ENCODE measurements around the gene TMEM108.

TMEM108 gene

GRCh38 chr3:133168025-133168401, 129.8 kb downstream of the TMEM108 start:
- DNase-seq = no peak

DNA sequence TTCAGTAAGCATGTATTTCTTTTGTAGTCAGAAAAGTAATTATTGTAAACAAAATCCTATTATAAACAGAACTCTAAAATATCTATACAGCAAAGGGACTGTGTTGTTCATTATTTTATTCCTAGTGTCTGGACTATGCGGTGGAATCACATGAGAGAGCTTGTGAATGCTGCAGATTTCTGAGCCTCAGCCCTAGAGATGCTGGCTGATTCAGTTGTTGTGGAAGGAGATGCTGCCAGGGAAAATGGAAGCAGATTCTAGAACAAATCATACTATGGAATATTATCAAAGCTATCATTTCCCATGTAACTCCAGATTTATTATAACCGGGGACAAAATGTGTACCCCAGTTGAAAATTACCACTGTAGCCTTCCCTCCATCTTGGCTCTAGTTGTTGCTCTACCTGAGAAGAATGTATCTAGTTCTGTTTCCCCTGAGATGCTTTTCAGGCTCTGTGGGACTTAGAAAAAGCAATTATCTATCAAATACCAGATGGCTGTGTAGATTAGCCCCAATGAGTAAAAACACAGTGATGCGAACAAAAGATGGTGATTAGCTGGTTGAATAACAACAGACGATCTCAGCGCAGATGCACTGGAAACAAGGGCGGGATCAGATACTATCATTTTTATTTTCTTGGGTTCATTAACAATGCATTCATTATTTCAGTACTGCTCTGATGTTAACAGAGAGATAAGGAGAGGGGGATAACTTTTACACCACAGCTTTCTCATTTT, 131.3 kb downstream of the TMEM108 start:
- no peak for DNase-seq

- DNase-seq = no peak
Measured at GRCh38 chr3:133171831-133172230, 133.6 kb downstream of the TMEM108 start.

DNA sequence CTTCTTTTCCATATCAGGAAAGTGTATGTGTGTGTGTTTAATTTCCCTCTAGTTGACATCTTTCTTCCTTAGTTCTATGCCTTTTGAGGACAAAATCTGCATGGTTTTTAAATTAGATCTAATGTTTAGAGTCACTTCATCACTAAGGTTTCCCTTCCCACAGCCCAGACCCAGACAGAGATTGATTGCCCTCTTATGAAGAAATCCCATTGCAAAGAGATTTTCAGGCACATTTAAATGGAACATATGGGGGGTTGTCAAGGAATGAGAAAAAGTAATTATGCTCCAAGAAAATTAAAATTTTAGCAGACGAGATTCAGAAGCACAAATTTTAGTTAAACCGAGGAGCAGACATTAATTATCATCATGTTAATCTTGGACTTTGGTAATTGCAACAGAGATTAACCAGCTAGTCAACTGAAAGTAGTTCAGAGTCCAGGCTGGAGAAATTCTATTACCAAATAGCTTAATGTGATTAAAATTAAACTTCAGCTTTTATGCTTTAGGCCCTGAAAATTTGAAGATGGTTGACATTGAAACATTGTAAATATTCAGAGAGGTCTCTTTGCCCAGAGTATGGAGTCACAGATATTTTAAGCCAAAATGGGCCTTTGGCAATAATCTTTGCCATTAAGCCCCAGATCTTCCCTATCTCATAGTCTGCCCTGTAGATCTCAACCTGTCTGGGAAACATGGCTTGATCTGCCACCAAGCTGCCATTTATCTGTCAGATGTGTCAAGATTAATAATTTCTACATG, 143.4 kb downstream of the TMEM108 start:
- no peak for DNase-seq

DNA sequence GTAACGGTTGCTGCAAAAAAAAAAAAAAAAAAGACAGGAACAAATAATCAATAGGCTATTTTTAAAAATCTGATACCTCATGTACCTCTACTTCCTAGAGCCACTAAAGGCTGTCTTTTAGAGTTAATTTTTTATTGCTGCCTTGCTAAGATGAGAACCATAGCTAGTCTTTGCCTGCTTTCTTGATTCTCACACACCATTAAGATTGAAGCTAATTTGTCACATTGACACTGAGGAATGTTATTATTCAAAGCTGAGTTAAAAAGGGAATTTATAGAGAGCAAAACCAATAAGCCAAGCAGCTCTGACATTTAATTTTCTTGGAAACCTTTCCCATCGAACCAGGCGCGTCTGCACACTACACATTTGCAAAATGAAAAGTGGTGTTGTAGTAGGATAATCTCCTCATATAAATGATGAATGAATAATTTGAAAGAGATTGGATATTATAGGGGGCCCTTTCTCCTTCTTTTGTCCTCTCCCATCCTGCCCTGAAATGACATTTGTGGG, 149.7 kb downstream of the TMEM108 start:
- DNase-seq = no peak

- no peak for DNase-seq
Measured at GRCh38 chr3:133188996-133189395, 150.8 kb downstream of the TMEM108 start.

- DNase-seq = no peak
Measured at GRCh38 chr3:133189893-133190292, 151.7 kb downstream of the TMEM108 start.

- no peak for DNase-seq
Measured at GRCh38 chr3:133191818-133192217, 153.6 kb downstream of the TMEM108 start.

DNA sequence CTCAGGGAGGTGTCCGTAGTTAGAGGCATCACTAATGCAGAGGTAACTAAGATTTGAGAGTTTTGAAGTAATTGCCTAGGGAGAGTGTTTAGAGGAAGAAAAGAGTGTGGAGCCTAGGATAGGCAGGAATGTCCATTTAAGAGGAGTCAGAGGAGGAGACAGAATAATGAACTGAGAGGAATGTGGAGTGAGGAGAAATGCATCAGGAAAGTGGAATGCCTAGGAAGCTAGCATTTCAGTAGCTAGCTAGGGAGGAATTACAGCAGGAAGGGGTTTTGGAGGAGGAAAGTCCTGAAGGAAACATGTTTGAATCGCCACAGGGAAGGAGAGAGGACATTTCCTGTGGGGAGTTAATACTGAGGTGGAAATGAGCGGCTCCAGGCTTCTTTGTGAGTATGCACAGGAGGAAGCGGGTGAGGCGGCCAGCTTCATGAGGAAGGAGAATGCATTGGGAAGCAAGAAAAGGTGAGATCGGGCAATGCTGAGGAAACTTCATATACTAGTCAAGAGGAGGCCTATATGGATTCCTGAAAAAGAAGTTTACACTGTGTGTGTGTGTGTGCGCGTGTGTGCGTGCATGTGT, 154.3 kb downstream of the TMEM108 start:
- DNase-seq = no peak

- no peak for DNase-seq
Measured at GRCh38 chr3:133192967-133193366, 154.8 kb downstream of the TMEM108 start.

DNA sequence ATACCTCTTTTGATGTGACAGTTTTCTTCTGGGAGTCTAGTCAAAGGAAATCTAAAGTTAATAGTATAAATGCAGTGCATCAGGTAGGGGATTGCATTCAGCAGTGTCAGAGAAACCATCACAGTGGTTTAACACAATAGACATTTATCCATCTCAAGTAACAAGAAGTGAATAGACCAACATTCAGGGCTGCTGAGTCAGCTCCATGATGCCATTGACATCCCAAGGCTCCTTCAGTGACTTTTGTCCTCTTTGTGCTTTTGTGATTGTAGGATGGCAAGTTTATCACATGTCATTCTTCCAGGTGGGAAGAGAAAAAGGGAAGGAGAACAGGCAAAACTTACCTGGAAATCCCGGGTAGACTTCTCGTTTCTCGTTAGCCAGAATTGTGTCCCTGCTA, 158.3 kb downstream of the TMEM108 start:
- no peak for DNase-seq

DNA sequence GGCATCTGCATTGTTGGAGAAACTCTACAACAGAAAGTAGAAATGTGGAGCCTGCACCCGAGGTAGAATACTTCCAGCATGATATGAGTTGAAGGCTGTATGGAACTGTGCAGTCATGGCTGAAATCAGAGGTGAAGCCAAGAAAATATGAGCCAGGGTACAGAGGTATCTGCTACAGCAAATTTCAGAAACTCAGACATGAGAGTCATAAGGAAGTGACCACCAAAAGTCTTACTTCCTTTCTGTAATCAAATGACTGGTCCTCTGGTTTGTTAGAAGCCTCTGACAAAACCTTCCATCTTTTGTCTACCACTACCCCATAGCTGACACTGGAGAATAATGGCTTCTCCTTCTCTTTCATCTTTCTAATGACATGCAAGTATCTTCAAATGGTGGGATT, 159.4 kb downstream of the TMEM108 start:
- DNase-seq = no peak

DNA sequence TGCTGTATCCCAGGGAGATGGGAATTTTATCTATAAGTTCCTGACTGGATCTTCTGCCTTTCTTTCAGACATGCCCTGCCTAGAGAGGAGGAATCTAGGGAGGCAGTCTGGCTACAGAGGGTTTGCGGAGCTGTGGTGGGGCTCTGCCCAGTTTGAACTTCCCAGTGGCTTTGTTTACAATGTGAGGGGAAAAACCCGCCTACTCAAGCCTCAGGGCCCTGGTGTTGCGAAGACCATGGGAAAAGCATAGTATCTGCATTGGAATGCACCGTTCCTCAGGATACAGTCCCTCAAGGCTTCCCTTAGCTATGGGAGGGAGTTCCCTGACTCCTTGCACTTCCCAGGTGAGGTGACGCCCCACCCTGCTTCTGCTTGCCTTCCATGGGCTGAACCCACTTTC, 168.7 kb downstream of the TMEM108 start:
- DNase-seq = no peak

DNA sequence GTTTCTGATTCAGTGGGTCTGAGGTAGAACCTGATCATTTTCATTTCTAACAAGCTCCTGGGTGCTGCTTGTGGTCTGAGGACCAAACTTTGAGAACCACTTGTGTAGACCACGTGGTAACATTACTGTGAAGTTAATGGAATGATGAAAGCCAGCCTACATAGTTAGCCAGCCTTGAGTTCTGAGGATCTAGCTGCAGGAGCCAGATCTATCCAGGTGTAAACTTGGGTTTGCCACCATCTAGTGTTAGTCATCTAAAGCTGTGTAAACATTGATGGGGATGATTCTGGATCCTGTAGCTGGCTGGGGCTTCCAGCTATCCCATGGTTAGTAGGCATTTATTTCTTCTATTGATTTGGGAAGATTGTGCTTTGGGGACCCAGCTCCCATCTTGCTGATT, 170.0 kb downstream of the TMEM108 start:
- no peak for DNase-seq

GRCh38 chr3:133209871-133210550, 171.8 kb downstream of the TMEM108 start:
- no peak for DNase-seq

GRCh38 chr3:133210656-133211055, 172.5 kb downstream of the TMEM108 start:
- no peak for DNase-seq

GRCh38 chr3:133211449-133211848, 173.3 kb downstream of the TMEM108 start:
- peak; percentile 16 to 27 for DNase-seq

DNA sequence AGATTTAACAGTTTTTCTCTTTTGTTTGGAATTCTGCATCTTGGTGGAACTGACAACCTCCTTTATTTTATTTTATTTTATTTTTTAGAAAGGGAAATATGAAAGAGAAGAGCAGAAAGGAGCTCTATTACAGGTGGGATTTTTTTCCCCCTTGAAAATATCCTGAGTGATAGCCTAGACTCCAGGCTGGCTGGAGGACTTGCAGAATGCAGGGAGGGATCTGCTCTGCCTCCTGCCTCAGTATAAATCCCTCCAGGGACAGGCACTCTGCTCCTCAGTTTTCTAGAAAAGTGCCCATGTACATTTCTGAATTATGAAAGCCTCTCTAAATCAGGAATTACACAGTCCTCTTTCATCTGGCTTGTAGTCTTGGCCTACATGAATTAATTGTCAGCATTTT, 173.7 kb downstream of the TMEM108 start:
- no peak for DNase-seq

DNA sequence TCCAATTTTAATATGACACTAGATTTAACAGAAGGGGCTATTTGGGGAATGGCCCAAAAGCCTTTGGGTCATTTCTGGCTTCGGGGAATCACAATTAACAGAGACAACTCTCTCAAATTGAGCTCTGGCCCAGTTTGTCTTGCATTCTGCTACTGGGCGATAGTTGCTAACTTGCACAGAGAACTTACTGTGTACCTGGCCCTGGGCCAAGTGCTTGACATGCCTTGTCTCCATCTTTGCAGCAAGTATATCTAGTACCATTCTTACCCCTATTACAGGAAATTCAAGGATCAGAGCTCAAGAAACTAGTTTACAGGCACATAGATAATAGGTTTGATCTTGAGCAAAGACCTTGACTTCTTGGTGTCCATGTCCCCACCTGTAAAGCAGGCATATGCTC, 175.7 kb downstream of the TMEM108 start:
- DNase-seq = no peak

DNA sequence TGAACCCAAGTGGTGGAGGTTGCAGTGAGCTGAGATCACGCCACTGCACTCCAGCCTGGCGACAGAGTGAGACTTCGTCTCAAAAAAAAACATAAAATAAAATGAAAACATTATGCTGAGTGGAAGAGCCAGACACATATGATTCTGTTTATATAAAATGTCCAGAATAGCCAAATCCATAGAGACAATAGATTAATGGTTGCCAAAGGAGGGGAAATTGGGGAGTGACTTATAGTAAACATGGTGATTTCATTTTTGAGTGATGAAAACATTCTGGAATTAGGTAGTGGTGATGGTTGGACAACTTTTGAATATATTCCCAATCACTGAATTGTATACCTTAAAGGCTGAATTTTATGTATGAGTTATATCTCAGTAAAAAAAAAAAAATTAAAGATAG, 189.6 kb downstream of the TMEM108 start:
- no peak for DNase-seq

DNA sequence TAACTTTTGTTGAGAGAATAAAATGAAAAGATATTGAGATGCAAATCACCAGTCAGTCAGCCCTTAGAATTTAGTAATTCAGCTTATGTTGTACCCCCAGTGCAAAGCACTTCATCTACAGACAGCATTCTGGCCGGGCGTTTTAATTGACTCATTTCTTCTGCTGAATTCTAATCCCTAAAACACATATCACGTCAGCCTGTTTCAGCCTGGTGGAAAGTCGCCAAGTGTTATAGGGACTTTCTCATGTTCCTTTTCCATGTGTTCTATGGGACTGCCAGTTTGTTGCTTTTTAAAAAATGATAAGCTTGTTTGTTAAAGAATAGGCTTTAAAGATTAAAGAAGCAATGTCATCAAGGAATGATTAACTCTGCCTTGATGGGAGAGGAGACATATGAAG, 192.0 kb downstream of the TMEM108 start:
- DNase-seq = no peak

DNA sequence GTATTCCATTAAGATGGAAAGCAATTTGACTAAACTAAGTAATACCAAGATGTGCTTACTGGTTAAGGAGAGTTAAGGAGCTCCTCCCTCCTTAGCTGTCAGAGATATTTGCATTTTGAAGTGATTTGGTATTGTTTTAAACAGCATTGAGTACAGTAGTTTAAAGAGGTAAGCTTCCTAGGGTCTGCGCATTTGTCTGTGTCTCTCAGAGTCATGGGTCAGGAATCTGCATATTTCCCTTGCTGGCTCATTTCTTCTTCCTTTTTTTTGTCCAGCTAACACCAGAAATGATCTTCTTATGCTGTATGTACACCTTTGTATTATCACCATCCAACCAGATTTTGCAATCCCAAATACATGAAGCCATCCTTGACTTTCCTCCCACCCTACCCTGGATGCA, 198.7 kb downstream of the TMEM108 start:
- DNase-seq = no peak

GRCh38 chr3:133237380-133237779, 199.2 kb downstream of the TMEM108 start:
- no peak for DNase-seq

Data from AML-193 (cell line).